ENCODE results near the gene RPAP2. TPM values are rescaled to one million over a fixed set of nuclear protein-coding genes. Genes with fewer than 3 reads are reported as not detected.
"Not testable (repeated sequence)": the region's sequence is repeated elsewhere in the genome, so short reads cannot be mapped to it uniquely, and the experiment has no call there.

Gene RPAP2
- total and polyA plus RNA-seq, 3 experiments from 2014 or later, result 30.8 to 40.7 (median 38.6) TPM

DNA sequence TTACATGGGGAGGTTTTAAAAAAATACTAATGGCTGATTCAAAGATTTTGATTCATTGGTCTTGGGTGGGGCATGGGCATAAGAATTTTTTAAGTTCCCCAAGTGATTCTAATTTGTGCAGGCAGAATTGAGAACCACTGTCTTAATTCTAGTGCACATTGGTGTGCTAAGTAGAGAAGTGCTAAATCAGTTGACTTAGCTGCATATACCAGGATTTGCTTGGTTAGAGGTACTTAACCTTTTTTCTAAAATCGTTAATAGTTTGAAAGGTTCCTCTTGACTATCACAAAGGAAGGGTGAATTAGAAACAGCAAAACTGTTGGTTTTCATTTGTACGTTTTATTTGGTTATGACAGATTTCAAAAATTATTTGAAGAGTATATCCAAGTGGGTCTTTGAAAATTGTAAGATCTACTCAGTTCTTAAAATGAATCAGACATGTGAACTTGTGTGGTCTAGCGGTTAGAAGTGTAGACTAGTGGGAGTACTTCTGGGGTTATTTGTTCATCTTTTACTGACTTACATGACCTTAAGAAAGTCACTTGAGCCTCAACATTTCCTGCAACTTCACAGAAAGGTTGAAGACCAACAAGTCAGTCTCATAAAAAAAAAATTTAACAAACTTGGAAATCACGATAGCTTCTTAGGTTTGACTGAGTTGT, 66.7 kb downstream of the RPAP2 start:
- POLR2A ChIA-PET, result interaction anchor here (1.1 kb wide), 1 partner anchor 95 kb away, joined by 3 read pairs; no protein-coding TSS in a partner anchor
- H3K4me1 Mint-ChIP-seq, result peaks cover 43 to 49% (median 48%) of the 10 kb centered on the region in 3 donors
- peak in 2 of 5 donors; percentile 3 to 26 for DNase-seq

DNA sequence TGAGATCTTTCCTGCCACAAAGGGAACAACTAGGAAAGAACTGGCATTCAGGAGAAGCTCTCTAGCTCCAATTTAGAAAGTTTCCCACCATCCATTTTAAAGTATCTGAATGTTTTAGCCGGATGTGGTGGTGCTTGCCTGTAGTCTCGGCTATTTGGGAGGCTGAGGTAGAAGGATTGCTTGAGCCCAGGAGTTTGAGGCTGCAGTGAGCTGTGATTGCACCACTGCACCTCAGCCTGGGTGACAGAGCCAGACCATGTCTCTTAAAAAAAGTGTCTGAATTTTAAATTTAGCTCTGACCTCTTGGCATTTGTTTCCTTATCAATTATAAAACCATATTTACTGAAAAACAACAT, 67.2 kb downstream of the RPAP2 start:
- Histone ChIP-seq H3K27me3 (ENCODE audit: insufficient read depth, low read length, poor library complexity, severe bottlenecking) (no peaks in the 10 kb centered on the region), H3K4me1 (ENCODE audit: insufficient read depth, low read length) (peaks cover 33% of the 10 kb centered on the region), H3K4me3 (ENCODE audit: low read length) (no peak overlapping the region), H3K36me3 (ENCODE audit: insufficient read depth, low read length) (no peaks in the 10 kb centered on the region), H3K9me3 (ENCODE audit: low read length) (no peaks in the 10 kb centered on the region), H3K27ac (ENCODE audit: low read depth, low read length) (no peak overlapping the region)
- peaks cover 0 to 1% of the 10 kb centered on the region in 2 donors for H3K27me3 Mint-ChIP-seq
- POLR2A ChIA-PET, result interaction anchor here (1.1 kb wide), 1 partner anchor 94 kb away, joined by 3 read pairs; no protein-coding TSS in a partner anchor
- peak in 1 of 5 donors; percentile 8 for DNase-seq
- peaks cover 6 to 18% (median 9%) of the 10 kb centered on the region in 3 donors for H3K36me3 Mint-ChIP-seq
- CTCF ChIA-PET, result interaction anchor here (0.7 to 1.3 kb wide), 2 partner anchors 9 to 56 kb away, joined by 3 read pairs; no protein-coding TSS in a partner anchor
- peak overlapping the region in 6 of 7 donors; percentile 26 to 54 (median 40) for H3K4me3 Mint-ChIP-seq
- peaks cover 43 to 49% (median 48%) of the 10 kb centered on the region in 3 donors for H3K4me1 Mint-ChIP-seq
- no peaks in the 10 kb centered on the region for H3K9me3 Mint-ChIP-seq
- peak overlapping the region; percentile 1 to 96 (median 60) for H3K27ac Mint-ChIP-seq

More for the DNA sequence above, 66.7 kb downstream of the RPAP2 start:
- no peaks in the 10 kb centered on the region for H3K9me3 Mint-ChIP-seq
- H3K27me3 Mint-ChIP-seq, result peaks cover 0 to 1% of the 10 kb centered on the region in 2 donors
- peak overlapping the region; percentile 1 to 96 (median 60) for H3K27ac Mint-ChIP-seq
- H3K4me3 Mint-ChIP-seq, result peak overlapping the region in 6 of 7 donors; percentile 26 to 54 (median 40)
- no peaks in the 10 kb centered on the region for H3K27me3 ChIP-seq (ENCODE audit: insufficient read depth, low read length, poor library complexity, severe bottlenecking)
- no peaks in the 10 kb centered on the region for H3K36me3 ChIP-seq (ENCODE audit: insufficient read depth, low read length)
- peaks cover 6 to 20% (median 12%) of the 10 kb centered on the region in 3 donors for H3K36me3 Mint-ChIP-seq
- no peak overlapping the region for H3K27ac ChIP-seq (ENCODE audit: low read depth, low read length)
- CTCF ChIA-PET, result interaction anchor here (0.7 to 1.6 kb wide), 3 partner anchors 9 to 120 kb away, joined by 3 to 4 read pairs (median 3); no protein-coding TSS in a partner anchor
- no peaks in the 10 kb centered on the region for H3K9me3 ChIP-seq (ENCODE audit: low read length)
- H3K4me3 ChIP-seq (ENCODE audit: low read length), result no peak overlapping the region
- peaks cover 33% of the 10 kb centered on the region for H3K4me1 ChIP-seq (ENCODE audit: insufficient read depth, low read length)

DNA sequence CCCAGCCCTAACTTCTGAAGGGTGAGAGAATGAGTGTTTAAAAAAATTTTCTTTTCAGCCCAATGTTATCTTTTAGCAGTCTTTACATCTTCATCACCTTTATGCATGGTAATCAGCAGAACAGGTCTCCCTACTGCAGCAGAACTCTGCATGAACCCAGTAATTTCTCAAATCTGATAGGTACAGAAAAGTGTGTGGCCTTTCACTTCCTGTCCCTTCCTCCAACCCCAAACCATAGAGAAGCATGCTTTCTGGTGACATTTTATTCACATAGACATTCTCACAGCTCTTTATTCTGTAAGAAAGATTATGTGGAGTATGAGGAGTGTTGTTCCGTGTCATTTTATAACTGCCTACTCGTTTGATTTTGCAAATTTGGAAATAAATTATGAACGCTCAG, 68.6 kb downstream of the RPAP2 start:
- no peak for DNase-seq

DNA sequence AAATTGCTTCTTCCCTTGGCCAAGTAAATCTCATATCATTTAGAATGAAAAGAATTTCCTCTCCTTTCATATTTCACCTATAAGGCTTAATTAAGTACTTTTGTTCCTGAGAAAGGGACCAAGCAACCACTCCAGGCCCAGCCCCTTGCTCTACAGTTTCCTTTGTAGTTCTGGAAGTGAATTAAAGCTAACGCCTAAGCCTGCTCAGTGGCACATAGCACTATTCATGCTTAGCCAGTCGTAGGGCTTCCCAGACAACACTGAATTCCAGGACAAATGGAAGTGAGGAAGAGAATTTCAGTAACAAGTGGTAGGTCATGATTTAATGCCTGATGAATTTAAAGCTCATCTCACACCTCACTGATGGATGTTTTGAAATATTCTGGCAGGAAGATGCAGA, 73.3 kb downstream of the RPAP2 start:
- no peaks in the 10 kb centered on the region for H3K9me3 Mint-ChIP-seq
- POLR2A ChIA-PET, result no interaction called here
- peaks cover 10 to 19% (median 13%) of the 10 kb centered on the region in 3 donors for H3K36me3 Mint-ChIP-seq
- Histone ChIP-seq H3K4me1 (ENCODE audit: insufficient read depth, low read length) (peaks cover 7% of the 10 kb centered on the region), H3K27me3 (ENCODE audit: insufficient read depth, low read length, poor library complexity, severe bottlenecking) (no peaks in the 10 kb centered on the region), H3K9me3 (ENCODE audit: low read length) (no peaks in the 10 kb centered on the region), H3K27ac (ENCODE audit: low read depth, low read length) (no peak overlapping the region), H3K4me3 (ENCODE audit: low read length) (no peak overlapping the region), H3K36me3 (ENCODE audit: insufficient read depth, low read length) (no peaks in the 10 kb centered on the region)
- H3K27me3 Mint-ChIP-seq, result peaks cover 0 to 1% of the 10 kb centered on the region in 2 donors
- no peak overlapping the region for H3K4me3 Mint-ChIP-seq
- no peak overlapping the region for H3K27ac Mint-ChIP-seq
- no peak for DNase-seq
- peaks cover 13 to 16% (median 15%) of the 10 kb centered on the region in 3 donors for H3K4me1 Mint-ChIP-seq
- CTCF ChIA-PET, result no interaction called here

More for the DNA sequence above, 68.6 kb downstream of the RPAP2 start:
- Histone ChIP-seq H3K36me3 (ENCODE audit: insufficient read depth, low read length) (no peaks in the 10 kb centered on the region), H3K27me3 (ENCODE audit: insufficient read depth, low read length, poor library complexity, severe bottlenecking) (no peaks in the 10 kb centered on the region), H3K4me3 (ENCODE audit: low read length) (no peak overlapping the region), H3K9me3 (ENCODE audit: low read length) (no peaks in the 10 kb centered on the region), H3K4me1 (ENCODE audit: insufficient read depth, low read length) (peaks cover 33% of the 10 kb centered on the region), H3K27ac (ENCODE audit: low read depth, low read length) (no peak overlapping the region)
- no peaks in the 10 kb centered on the region for H3K9me3 Mint-ChIP-seq
- POLR2A ChIA-PET, result interaction anchor here (0.8 kb wide), 1 partner anchor 52 kb away, joined by 3 read pairs; no protein-coding TSS in a partner anchor
- CTCF ChIA-PET, result interaction anchor here (1.0 to 1.3 kb wide), 3 partner anchors 10 to 57 kb away, joined by 3 to 4 read pairs (median 4); no protein-coding TSS in a partner anchor
- H3K36me3 Mint-ChIP-seq, result peaks cover 6 to 19% (median 9%) of the 10 kb centered on the region in 3 donors
- H3K27me3 Mint-ChIP-seq, result peaks cover 0 to 1% of the 10 kb centered on the region in 2 donors
- peak overlapping the region; percentile 34 to 78 (median 66) for H3K27ac Mint-ChIP-seq
- H3K4me1 Mint-ChIP-seq, result peaks cover 43 to 49% (median 48%) of the 10 kb centered on the region in 3 donors
- peak overlapping the region in 4 of 7 donors; percentile 38 to 57 (median 47) for H3K4me3 Mint-ChIP-seq

DNA sequence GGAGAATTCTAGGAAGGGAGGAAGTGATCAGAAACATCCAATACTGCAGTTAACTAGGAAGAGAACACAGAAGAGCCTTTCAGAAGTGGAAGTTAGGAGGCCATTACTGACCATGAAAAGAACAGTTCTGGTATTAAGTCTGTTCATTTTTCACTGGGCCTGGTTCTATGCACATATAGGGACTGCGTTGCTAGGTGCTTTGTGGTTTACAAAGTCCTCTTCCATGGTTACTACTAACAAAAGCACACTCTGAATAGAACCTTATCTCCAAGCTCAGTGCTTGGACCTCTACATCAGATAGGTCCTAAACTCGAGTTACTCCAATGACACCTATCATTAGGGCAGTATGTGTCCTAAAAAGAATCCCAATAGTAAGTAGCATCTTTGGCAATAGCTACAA, 75.4 kb downstream of the RPAP2 start:
- ChIA-PET POLR2A (no interaction called here), CTCF (interaction anchor here (0.7 kb wide), 1 partner anchor 8 kb away, joined by 3 read pairs; no protein-coding TSS in a partner anchor)
- Mint-ChIP-seq H3K4me3 (no peak overlapping the region), H3K9me3 (no peaks in the 10 kb centered on the region), H3K27ac (peak overlapping the region in 1 of 8 donors; percentile 5), H3K36me3 (peaks cover 15 to 18% (median 17%) of the 10 kb centered on the region in 3 donors), H3K27me3 (no peaks in the 10 kb centered on the region), H3K4me1 (peaks cover 0 to 2% (median 0%) of the 10 kb centered on the region in 3 donors)
- no peak overlapping the region for H3K4me3 ChIP-seq (ENCODE audit: low read length)
- H3K27ac ChIP-seq (ENCODE audit: low read depth, low read length), result no peak overlapping the region
- DNase-seq, result no peak
- no peaks in the 10 kb centered on the region for H3K27me3 ChIP-seq (ENCODE audit: insufficient read depth, low read length, poor library complexity, severe bottlenecking)
- H3K36me3 ChIP-seq (ENCODE audit: insufficient read depth, low read length), result no peaks in the 10 kb centered on the region
- no peaks in the 10 kb centered on the region for H3K9me3 ChIP-seq (ENCODE audit: low read length)
- no peaks in the 10 kb centered on the region for H3K4me1 ChIP-seq (ENCODE audit: insufficient read depth, low read length)

DNA sequence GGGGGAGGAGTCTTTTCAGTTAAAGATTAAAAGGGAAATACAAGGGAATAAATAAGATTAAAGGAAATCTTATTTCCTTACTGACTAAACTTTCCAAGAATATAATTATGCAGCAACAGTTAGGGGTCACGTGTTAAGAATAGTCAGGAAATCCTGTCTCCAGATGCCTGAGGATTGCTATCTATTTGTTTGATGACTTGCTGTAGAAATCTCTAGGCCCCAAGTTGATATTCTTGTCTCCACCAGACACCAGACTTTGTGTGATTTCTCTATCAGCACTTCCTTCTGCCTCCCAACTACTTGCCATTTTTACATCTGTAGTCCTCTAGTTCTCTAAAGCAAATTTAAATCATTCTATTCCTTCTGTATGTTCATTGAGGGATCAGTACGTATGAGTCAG, 77.5 kb downstream of the RPAP2 start:
- Histone ChIP-seq H3K4me1 (ENCODE audit: insufficient read depth, low read length) (no peaks in the 10 kb centered on the region), H3K27me3 (ENCODE audit: insufficient read depth, low read length, poor library complexity, severe bottlenecking) (no peaks in the 10 kb centered on the region), H3K27ac (ENCODE audit: low read depth, low read length) (no peak overlapping the region), H3K9me3 (ENCODE audit: low read length) (no peaks in the 10 kb centered on the region), H3K36me3 (ENCODE audit: insufficient read depth, low read length) (no peaks in the 10 kb centered on the region), H3K4me3 (ENCODE audit: low read length) (no peak overlapping the region)
- no peak for DNase-seq
- ChIA-PET CTCF (interaction anchor here (1.7 kb wide), 1 partner anchor 8 kb away, joined by 4 read pairs; no protein-coding TSS in a partner anchor), POLR2A (no interaction called here)
- Mint-ChIP-seq H3K9me3 (peaks cover 0 to 3% (median 0%) of the 10 kb centered on the region in 5 donors), H3K36me3 (peaks cover 15 to 18% (median 18%) of the 10 kb centered on the region in 3 donors), H3K27me3 (peaks cover 0 to 1% of the 10 kb centered on the region in 2 donors), H3K4me1 (peaks cover 0 to 2% (median 0%) of the 10 kb centered on the region in 3 donors), H3K27ac (peak overlapping the region in 1 of 8 donors; percentile 61), H3K4me3 (no peak overlapping the region)

DNA sequence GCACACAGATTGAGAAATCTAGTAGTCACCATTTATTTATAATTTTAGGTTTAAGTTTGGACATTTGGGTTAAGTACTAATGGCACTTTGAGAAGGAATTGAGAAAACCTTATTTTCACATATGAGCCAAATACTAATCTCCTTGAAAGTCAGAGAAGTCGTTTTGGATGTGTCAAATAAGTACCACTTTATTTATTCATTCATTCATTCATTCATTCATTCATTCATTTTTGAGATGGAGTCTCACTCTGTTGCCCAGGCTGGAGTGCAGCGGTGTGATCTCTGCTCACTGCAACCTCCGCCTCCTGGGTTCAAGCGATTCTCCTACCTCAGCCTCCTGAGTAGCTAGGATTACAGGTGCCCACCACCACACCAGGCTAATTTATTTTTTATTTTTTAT, 79.1 kb downstream of the RPAP2 start:
- H3K4me3 Mint-ChIP-seq; POLR2A ChIA-PET; H3K27ac ChIP-seq (ENCODE audit: low read depth, low read length): not testable (repeated sequence)

DNA sequence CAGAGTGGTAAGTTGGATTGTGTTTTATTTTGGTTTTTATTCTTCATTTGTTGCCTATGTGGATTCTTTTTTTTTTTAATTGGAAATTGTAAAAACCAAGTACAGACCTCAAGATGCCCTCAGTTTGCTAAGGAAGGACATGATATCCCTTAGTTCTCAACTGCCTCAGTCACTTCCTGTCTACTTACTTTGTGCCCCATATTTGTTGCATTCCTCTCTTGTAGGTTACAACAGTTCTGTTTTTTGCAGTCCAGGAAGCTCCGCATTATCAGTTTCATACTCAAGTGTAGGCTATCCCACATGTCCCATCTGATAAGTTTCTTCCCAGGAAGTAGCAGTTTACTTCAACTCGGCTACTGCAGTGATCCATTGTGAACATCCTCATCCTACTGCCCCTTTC, 82.0 kb downstream of the RPAP2 start:
- Mint-ChIP-seq H3K27me3 (peaks cover 0 to 1% of the 10 kb centered on the region in 2 donors), H3K4me1 (peaks cover 0 to 2% (median 0%) of the 10 kb centered on the region in 3 donors), H3K9me3 (peaks cover 0 to 3% (median 0%) of the 10 kb centered on the region in 5 donors), H3K4me3 (no peak overlapping the region), H3K27ac (peak overlapping the region in 2 of 8 donors; percentile 1 to 8), H3K36me3 (peaks cover 18 to 28% (median 26%) of the 10 kb centered on the region in 3 donors)
- no peak for DNase-seq
- Histone ChIP-seq H3K9me3 (ENCODE audit: low read length) (no peaks in the 10 kb centered on the region), H3K36me3 (ENCODE audit: insufficient read depth, low read length) (no peaks in the 10 kb centered on the region), H3K4me3 (ENCODE audit: low read length) (no peak overlapping the region), H3K27me3 (ENCODE audit: insufficient read depth, low read length, poor library complexity, severe bottlenecking) (no peaks in the 10 kb centered on the region), H3K27ac (ENCODE audit: low read depth, low read length) (no peak overlapping the region), H3K4me1 (ENCODE audit: insufficient read depth, low read length) (no peaks in the 10 kb centered on the region)
- CTCF ChIA-PET, result no interaction called here
- POLR2A ChIA-PET, result no interaction called here

More for the DNA sequence above, 79.1 kb downstream of the RPAP2 start:
- H3K27me3 Mint-ChIP-seq; H3K9me3 ChIP-seq (ENCODE audit: low read length); H3K9me3 Mint-ChIP-seq; H3K27ac Mint-ChIP-seq; DNase-seq; H3K4me1 ChIP-seq (ENCODE audit: insufficient read depth, low read length); H3K4me3 ChIP-seq (ENCODE audit: low read length); H3K27me3 ChIP-seq (ENCODE audit: insufficient read depth, low read length, poor library complexity, severe bottlenecking); H3K36me3 ChIP-seq (ENCODE audit: insufficient read depth, low read length); H3K4me1 Mint-ChIP-seq: not testable (repeated sequence)
- H3K36me3 Mint-ChIP-seq, result peaks cover 14 to 16% (median 16%) of the 10 kb centered on the region in 3 donors
- CTCF ChIA-PET, result interaction anchor here (1.7 kb wide), 1 partner anchor 10 kb away, joined by 4 read pairs; no protein-coding TSS in a partner anchor

Data from CD8-positive, alpha-beta memory T cell (primary cell).